PC-9 (cell line): ENCODE data around the gene TSPAN18. TPM values are rescaled to one million over a fixed set of nuclear protein-coding genes. Genes with fewer than 3 reads are reported as not detected.

Experiments used
- BruUV-seq: library from RNA; stranded (reverse); fragments of 400-500 nt; replicated peaks from 2 replicates; lab custom pipeline; 2021; lab: Mats Ljungman, UMichigan
- CTCF ChIA-PET: fragments of 300-600 bp; sonication (Branson Sonifier 250); formaldehyde crosslinking; loops from one replicate; lab custom pipeline; 2022; ENCODE audit warnings: antibody characterized with exemption; lab: Charles Lee
- POLR2A ChIA-PET: fragments of 300-600 bp; sonication (Branson Sonifier 250); formaldehyde crosslinking; loops from one replicate; lab custom pipeline; 2022; ENCODE audit warnings: antibody characterized with exemption; ENCODE audit not compliant: unreplicated experiment; lab: Charles Lee
- DNase-seq, 2 experiments: peaks; one replicate each; pipeline versions ENCODE4 v3.0.0 to v3.0.0-alpha.2; 2015 to 2022; ENCODE audit warnings: mixed read lengths in 1 of 2
- H2AFZ ChIP-seq: fragments of 200-600 bp; sonication (generic); 2 replicates; pipeline ENCODE4 v1.8.1; 2017; ENCODE audit warnings: antibody characterized with exemption
- H3F3A ChIP-seq: fragments of 200-600 bp; sonication (generic); 2 replicates; pipeline ENCODE4 v1.8.1; 2017; ENCODE audit warnings: antibody characterized with exemption, mild to moderate bottlenecking, low read depth; ENCODE audit not compliant: insufficient read depth
- H3K27ac ChIP-seq: fragments of 200-600 bp; sonication (generic); 2 replicates; pipeline ENCODE4 v1.6.1; 2016; ENCODE audit warnings: mixed run types
- H3K27me3 ChIP-seq: fragments of 200-600 bp; sonication (generic); 2 replicates; pipeline ENCODE4 v1.6.1; 2016; ENCODE audit warnings: low read depth, mixed run types; ENCODE audit not compliant: insufficient read depth
- H3K36me3 ChIP-seq: fragments of 200-600 bp; sonication (generic); 2 replicates; pipeline ENCODE4 v1.6.1; 2016; ENCODE audit warnings: low read depth, mixed run types
- H3K4me1 ChIP-seq: fragments of 200-600 bp; sonication (generic); replicated peaks from 2 replicates; pipeline ENCODE4 v1.6.1; 2016; ENCODE audit warnings: mixed run types; ENCODE audit not compliant: insufficient read depth
- H3K4me2 ChIP-seq: fragments of 200-600 bp; sonication (generic); 2 replicates; pipeline ENCODE4 v1.6.1; 2017; ENCODE audit warnings: mixed run types
- H3K4me3 ChIP-seq: fragments of 200-600 bp; sonication (generic); 2 replicates; pipeline ENCODE4 v1.6.1; 2016; ENCODE audit warnings: mixed run types
- H3K79me2 ChIP-seq: fragments of 200-600 bp; sonication (generic); 2 replicates; pipeline ENCODE4 v1.6.1; 2017; ENCODE audit warnings: low read depth, mixed run types
- H3K9me2 ChIP-seq: fragments of 200-600 bp; sonication (generic); 2 replicates; pipeline ENCODE4 v1.8.1; 2017; ENCODE audit warnings: mild to moderate bottlenecking; ENCODE audit not compliant: insufficient read depth
- H3K9me3 ChIP-seq: fragments of 200-600 bp; sonication (generic); 2 replicates; pipeline ENCODE4 v1.8.1; 2016; ENCODE audit warnings: low read depth; ENCODE audit not compliant: insufficient read depth
- H4K20me1 ChIP-seq: fragments of 200-600 bp; sonication (generic); 2 replicates; pipeline ENCODE4 v1.8.1; 2017; ENCODE audit not compliant: insufficient read depth
- EZH2 ChIP-seq: fragments of 200-600 bp; sonication (generic); IDR thresholded peaks from 2 replicates; pipeline ENCODE4 v1.8.0; 2017; ENCODE audit warnings: antibody characterized with exemption, low read depth
- intact Hi-C: fragments of 100-400 bp; cut with micrococcal nuclease; formaldehyde crosslinking; loops from one replicate; pipeline ENCODE4 v1.10.0; 2022; ENCODE audit not compliant: unreplicated experiment
- total RNA-seq: library from RNA; stranded (reverse); gene quantifications from 2 replicates; pipeline ENCODE4 v1.2.3, GENCODE V29; 2021
- TF ChIP-seq, protein P1 (sequence below): fragments of 200-600 bp; sonication (generic); conservative IDR thresholded peaks from 2 replicates; pipeline ENCODE4 v1.6.1; 2017; ENCODE audit warnings: mixed run types, antibody characterized with exemption, mild to moderate bottlenecking, moderate library complexity

TSPAN18 gene
- total RNA-seq, 1 experiment from 2014 or later: not detected

DNA sequence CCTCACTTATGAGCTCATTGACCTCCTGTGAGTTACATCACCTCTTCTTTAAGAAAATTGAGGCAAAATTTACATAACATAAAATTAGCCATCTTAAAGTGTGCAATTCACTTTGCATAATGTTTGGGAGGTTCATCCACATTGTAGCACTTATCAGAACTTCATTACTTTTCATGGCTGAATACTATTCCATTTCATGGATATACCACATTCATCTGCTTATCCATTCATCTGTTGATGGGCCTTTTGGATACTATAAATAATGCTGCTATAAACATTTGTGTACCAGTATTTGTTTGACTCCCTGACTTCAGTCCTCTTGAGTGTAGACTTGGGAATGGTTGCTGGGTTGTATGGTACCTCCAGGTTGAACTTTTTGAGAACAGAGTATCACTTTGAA, 120.6 kb downstream of the TSPAN18 start:
- H3K9me3 ChIP-seq: peaks cover 8% of the 10 kb centered on the region; the same call in 1 of the 2 replicates
- no peaks in the 10 kb centered on the region for H3K79me2 ChIP-seq
- BruUV-seq: no TSS peak
- ChIA-PET CTCF (no interaction called here), POLR2A (no interaction called here)
- intact Hi-C loops: no loop called here
- H3K4me1 ChIP-seq: no peaks in the 10 kb centered on the region
- no peak for DNase-seq
- H3K27ac ChIP-seq: no peak overlapping the region
- H4K20me1 ChIP-seq: no peaks in the 10 kb centered on the region; the same call in 1 of the 2 replicates
- H3K4me3 ChIP-seq: no peak overlapping the region
- no peak for TF ChIP-seq EZH2
- TF ChIP-seq, protein P1, sequence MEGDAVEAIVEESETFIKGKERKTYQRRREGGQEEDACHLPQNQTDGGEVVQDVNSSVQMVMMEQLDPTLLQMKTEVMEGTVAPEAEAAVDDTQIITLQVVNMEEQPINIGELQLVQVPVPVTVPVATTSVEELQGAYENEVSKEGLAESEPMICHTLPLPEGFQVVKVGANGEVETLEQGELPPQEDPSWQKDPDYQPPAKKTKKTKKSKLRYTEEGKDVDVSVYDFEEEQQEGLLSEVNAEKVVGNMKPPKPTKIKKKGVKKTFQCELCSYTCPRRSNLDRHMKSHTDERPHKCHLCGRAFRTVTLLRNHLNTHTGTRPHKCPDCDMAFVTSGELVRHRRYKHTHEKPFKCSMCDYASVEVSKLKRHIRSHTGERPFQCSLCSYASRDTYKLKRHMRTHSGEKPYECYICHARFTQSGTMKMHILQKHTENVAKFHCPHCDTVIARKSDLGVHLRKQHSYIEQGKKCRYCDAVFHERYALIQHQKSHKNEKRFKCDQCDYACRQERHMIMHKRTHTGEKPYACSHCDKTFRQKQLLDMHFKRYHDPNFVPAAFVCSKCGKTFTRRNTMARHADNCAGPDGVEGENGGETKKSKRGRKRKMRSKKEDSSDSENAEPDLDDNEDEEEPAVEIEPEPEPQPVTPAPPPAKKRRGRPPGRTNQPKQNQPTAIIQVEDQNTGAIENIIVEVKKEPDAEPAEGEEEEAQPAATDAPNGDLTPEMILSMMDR: no peak
- H3F3A ChIP-seq: no peaks in the 10 kb centered on the region
- H2AFZ ChIP-seq: no peak overlapping the region
- H3K4me2 ChIP-seq: no peak overlapping the region
- no peaks in the 10 kb centered on the region for H3K9me2 ChIP-seq
- H3K36me3 ChIP-seq: no peaks in the 10 kb centered on the region
- peaks cover 81% of the 10 kb centered on the region for H3K27me3 ChIP-seq

- Histone ChIP-seq H4K20me1 (no peaks in the 10 kb centered on the region), H3K27ac (no peak overlapping the region), H3K9me3 (peaks cover 4% of the 10 kb centered on the region; the same call in 1 of the 2 replicates), H3K36me3 (no peaks in the 10 kb centered on the region), H3K79me2 (no peaks in the 10 kb centered on the region), H2AFZ (no peak overlapping the region), H3F3A (no peaks in the 10 kb centered on the region), H3K4me1 (no peaks in the 10 kb centered on the region), H3K9me2 (no peaks in the 10 kb centered on the region), H3K4me2 (no peak overlapping the region), H3K4me3 (no peak overlapping the region), H3K27me3 (peaks cover 72% of the 10 kb centered on the region)
- POLR2A ChIA-PET: no interaction called here
- no peak for TF ChIP-seq EZH2
- TF ChIP-seq, protein P1: no peak
- no peak for DNase-seq
- intact Hi-C loops: no loop called here
- BruUV-seq: no TSS peak
- CTCF ChIA-PET: no interaction called here
Measured at GRCh38 chr11:44848203-44848962, 121.6 kb downstream of the TSPAN18 start.

GRCh38 chr11:44848963-44849350, 122.2 kb downstream of the TSPAN18 start:
- Histone ChIP-seq H3K4me1 (no peaks in the 10 kb centered on the region), H3K27me3 (peaks cover 71% of the 10 kb centered on the region), H3K27ac (no peak overlapping the region), H3K79me2 (no peaks in the 10 kb centered on the region), H3K36me3 (no peaks in the 10 kb centered on the region), H3K4me2 (no peak overlapping the region), H2AFZ (no peak overlapping the region), H3K4me3 (no peak overlapping the region), H4K20me1 (no peaks in the 10 kb centered on the region), H3K9me3 (peaks cover 4% of the 10 kb centered on the region; the same call in 1 of the 2 replicates), H3F3A (no peaks in the 10 kb centered on the region), H3K9me2 (no peaks in the 10 kb centered on the region)
- POLR2A ChIA-PET: no interaction called here
- intact Hi-C loops: no loop called here
- CTCF ChIA-PET: no interaction called here
- TF ChIP-seq, protein P1: no peak
- no peak for TF ChIP-seq EZH2
- DNase-seq: no peak
- BruUV-seq: no TSS peak
